ENCODE results near the gene EXOC4. TPM values are rescaled to one million over a fixed set of nuclear protein-coding genes. Genes with fewer than 3 reads are reported as not detected.

The EXOC4 gene
- total and polyA plus RNA-seq, 7 donors = 16.4 to 76.7 (median 50.7) TPM

GRCh38 chr7:133857376-133858119 lies 604.7 kb downstream of the EXOC4 start:
- Histone ChIP-seq H3K36me3 (no peaks in the 10 kb centered on the region), H3K27me3 (no peaks in the 10 kb centered on the region), H3K4me1 (no peaks in the 10 kb centered on the region), H3K4me3 (no peak overlapping the region), H3K9me3 (no peaks in the 10 kb centered on the region), H3K27ac (no peak overlapping the region)
- no peak for TF ChIP-seq POLR2AphosphoS5 (IDR thresholded peaks at IDR 0.05)
- no peak for TF ChIP-seq EP300 (IDR thresholded peaks at IDR 0.05)
- TF ChIP-seq POLR2A (IDR thresholded peaks at IDR 0.05) = no peak
- 96 to 97% methylated on average over 23 of the region's 23 CpGs for WGBS, 2 donors
- no peak for DNase-seq
- intact Hi-C loops (cut with DNase I) = no loop called here

GRCh38 chr7:133858311-133858710 lies 605.4 kb downstream of the EXOC4 start:
- H3K27ac ChIP-seq = no peak overlapping the region
- no peaks in the 10 kb centered on the region for H3K27me3 ChIP-seq
- no peaks in the 10 kb centered on the region for H3K36me3 ChIP-seq
- intact Hi-C loops (cut with DNase I) = no loop called here
- no peak for DNase-seq
- H3K4me1 ChIP-seq = peaks cover 0 to 4% (median 0%) of the 10 kb centered on the region in 4 donors
- 96 to 98% methylated on average over 6 of the region's 6 CpGs for WGBS, 2 donors
- H3K4me3 ChIP-seq = no peak overlapping the region
- H3K9me3 ChIP-seq = no peaks in the 10 kb centered on the region
- TF ChIP-seq POLR2A (IDR thresholded peaks at IDR 0.05) = no peak
- TF ChIP-seq CTCF (IDR thresholded peaks at IDR 0.05) = no peak
- no peak for TF ChIP-seq EP300 (IDR thresholded peaks at IDR 0.05)
- no peak for TF ChIP-seq POLR2AphosphoS5 (IDR thresholded peaks at IDR 0.05)

- Histone ChIP-seq H3K4me1 (peaks cover 0 to 8% (median 0%) of the 10 kb centered on the region in 4 donors), H3K27me3 (no peaks in the 10 kb centered on the region), H3K36me3 (no peaks in the 10 kb centered on the region), H3K27ac (no peak overlapping the region), H3K4me3 (no peak overlapping the region), H3K9me3 (no peaks in the 10 kb centered on the region)
- WGBS, 2 donors = 96 to 97% methylated on average over 5 of the region's 5 CpGs
- no peak for DNase-seq
- no peak for TF ChIP-seq CTCF (IDR thresholded peaks at IDR 0.05)
- no peak for TF ChIP-seq POLR2A (IDR thresholded peaks at IDR 0.05)
- TF ChIP-seq POLR2AphosphoS5 (IDR thresholded peaks at IDR 0.05) = no peak
- TF ChIP-seq EP300 (IDR thresholded peaks at IDR 0.05) = no peak
- intact Hi-C loops (cut with DNase I) = no loop called here
These were observed 606.4 kb downstream of the EXOC4 start for GRCh38 chr7:133859231-133859630.

- Histone ChIP-seq H3K36me3 (no peaks in the 10 kb centered on the region), H3K4me1 (peaks cover 0 to 8% (median 0%) of the 10 kb centered on the region in 4 donors), H3K27ac (no peak overlapping the region), H3K9me3 (no peaks in the 10 kb centered on the region), H3K4me3 (no peak overlapping the region), H3K27me3 (no peaks in the 10 kb centered on the region)
- no peak for DNase-seq
- WGBS, 2 donors = 82 to 93% methylated on average over 6 of the region's 6 CpGs
- intact Hi-C loops (cut with DNase I) = no loop called here
- TF ChIP-seq POLR2AphosphoS5 (IDR thresholded peaks at IDR 0.05) = no peak
- TF ChIP-seq CTCF (IDR thresholded peaks at IDR 0.05) = no peak
- TF ChIP-seq EP300 (IDR thresholded peaks at IDR 0.05) = no peak
- no peak for TF ChIP-seq POLR2A (IDR thresholded peaks at IDR 0.05)
These were observed 607.1 kb downstream of the EXOC4 start for GRCh38 chr7:133859871-133860450.

GRCh38 chr7:133860628-133861335 lies 607.9 kb downstream of the EXOC4 start:
- Histone ChIP-seq H3K36me3 (no peaks in the 10 kb centered on the region), H3K27me3 (no peaks in the 10 kb centered on the region), H3K27ac (no peak overlapping the region), H3K4me3 (no peak overlapping the region), H3K4me1 (peaks cover 0 to 8% (median 0%) of the 10 kb centered on the region in 4 donors), H3K9me3 (no peaks in the 10 kb centered on the region)
- no peak for DNase-seq
- TF ChIP-seq CTCF (IDR thresholded peaks at IDR 0.05) (no peak), POLR2A (IDR thresholded peaks at IDR 0.05) (no peak), POLR2AphosphoS5 (IDR thresholded peaks at IDR 0.05) (no peak)
- WGBS, 2 donors = 82 to 93% methylated on average over 1 of the region's 1 CpG
- intact Hi-C loops (cut with DNase I) = no loop called here

Data from sigmoid colon (tissue), 7 donors.